GM12878 (cell line): ENCODE results near the gene CHAMP1. TPM values are rescaled to one million over a fixed set of nuclear protein-coding genes. Genes with fewer than 3 reads are reported as not detected.

Experiments used
- BCL3 ChIP-seq: IDR thresholded peaks from 2 replicates; pipeline ENCODE4 v1.6.1; 2011; ENCODE audit warnings: borderline replicate concordance, low read depth, mild to moderate bottlenecking, moderate library complexity, low read length; ENCODE audit not compliant: insufficient read depth, poor library complexity, severe bottlenecking
- CEBPB ChIP-seq, 2 experiments: fragments of 150-350 bp in 1 of 2; IDR thresholded peaks; 2 replicates each; pipeline ENCODE4 v1.6.1; 2012 to 2014; ENCODE audit warnings: low read depth in 2 of 2, low read length in 2 of 2, borderline replicate concordance in 1 of 2, inconsistent platforms in 1 of 2
- CUX1 ChIP-seq: IDR thresholded peaks from 2 replicates; pipeline ENCODE4 v1.6.1; 2012; ENCODE audit warnings: improper control_type of control experiment, low read depth, low read length; ENCODE audit not compliant: insufficient replicate concordance
- E4F1 ChIP-seq: fragments of 450-650 bp; IDR thresholded peaks from 2 replicates; pipeline ENCODE4 v1.6.1; 2018; ENCODE audit warnings: borderline replicate concordance, mild to moderate bottlenecking; ENCODE audit not compliant: partially characterized antibody
- HDGF ChIP-seq: fragments of 450-650 bp; IDR thresholded peaks from 2 replicates; pipeline ENCODE4 v1.6.1; 2016; ENCODE audit warnings: antibody characterized with exemption
- IKZF1 ChIP-seq: fragments of 450-650 bp; conservative IDR thresholded peaks from 2 replicates; pipeline ENCODE4 v1.6.1; 2017; ENCODE audit warnings: antibody characterized with exemption, mild to moderate bottlenecking
- LARP7 ChIP-seq: fragments of 450-650 bp; IDR thresholded peaks from 2 replicates; pipeline ENCODE4 v1.6.1; 2017; ENCODE audit warnings: mild to moderate bottlenecking
- MLLT1 ChIP-seq: fragments of 450-650 bp; IDR thresholded peaks from 2 replicates; pipeline ENCODE4 v1.6.1; 2016; ENCODE audit warnings: mild to moderate bottlenecking
- MYC ChIP-seq: IDR thresholded peaks from 2 replicates; pipeline ENCODE4 v1.6.1; 2011; ENCODE audit warnings: mild to moderate bottlenecking, low read length, moderate library complexity, inconsistent platforms; ENCODE audit not compliant: insufficient read depth, insufficient replicate concordance, insufficient read length, severe bottlenecking
- NFYB ChIP-seq: IDR thresholded peaks from 2 replicates; pipeline ENCODE4 v1.6.1; 2011; ENCODE audit warnings: low read depth, mild to moderate bottlenecking, low read length, improper control_type of control experiment, moderate library complexity; ENCODE audit not compliant: insufficient read depth
- ZBTB4 ChIP-seq: fragments of 450-650 bp; formaldehyde crosslinking; IDR thresholded peaks from 2 replicates; pipeline ENCODE4 v1.4.0; 2022; ENCODE audit warnings: mild to moderate bottlenecking, moderate library complexity
- polyA plus RNA-seq, 11 experiments: library from polyadenylated mRNA; depleted of rRNA in 4 of 11; unstranded in 6 of 11; stranded (reverse) in 5 of 11; fragments of >200 nt; fragmentation: Nextera tagmentation in 4 of 11; fragmentation: Illumina TruSeq in 1 of 11; extraction: Ambion mirVana in 4 of 11; extraction: Trizol in 1 of 11; gene quantifications; 1 replicate in 1 of 11; 2 replicates in 10 of 11; pipeline versions ENCODE4 v1.2.1 to v1.2.3, GENCODE V29; 2011 to 2016; ENCODE audit warnings: inconsistent platforms in 2 of 11, missing spikeins in 2 of 11, low read depth in 1 of 11
- total RNA-seq, 4 experiments: library from RNA; depleted of rRNA in 3 of 4; stranded (reverse); fragments of >200 nt in 3 of 4; fragmentation: Illumina TruSeq in 1 of 4; extraction: Trizol in 1 of 4; gene quantifications; 2 replicates each; pipeline versions ENCODE4 v1.2.1 to v1.2.3, GENCODE V29; 2013 to 2021

The CHAMP1 gene
- total and polyA plus RNA-seq, 10 of the 15 experiments (the other 5 are each of a cell fraction or from before 2014, with no cell fraction given), result 1.1 to 54.8 (median 23.9) TPM

GRCh38 chr13:114281351-114282040, 32.8 kb upstream of the CHAMP1 start, which contains the start of gene UPF3A (continued):
- peak; percentile 21 for TF ChIP-seq BCL3
- peak; percentile 47; the same call in 1 of the 2 replicates for TF ChIP-seq HDGF
- TF ChIP-seq MYC, result peak; percentile 45
- TF ChIP-seq LARP7, result peak; percentile 75
- TF ChIP-seq IKZF1, result peak; percentile 48
- no peak for TF ChIP-seq MLLT1
- no peak for TF ChIP-seq E4F1
- TF ChIP-seq ZBTB4 (CRISPR knock-in tag), result no peak
- TF ChIP-seq NFYB, result no peak
- TF ChIP-seq CUX1, result no peak
- no peak for TF ChIP-seq CEBPB (IDR thresholded peaks at IDR 0.05; ENCODE audit: borderline replicate concordance in 1 of 2, low read depth in 2 of 2, low read length in 2 of 2)
